ENCODE data around the gene NR2C1. TPM values are rescaled to one million over a fixed set of nuclear protein-coding genes. Genes with fewer than 3 reads are reported as not detected.

Gene NR2C1
- total and polyA plus RNA-seq, 8 donors: 8.5 to 54.5 (median 14.6) TPM

GRCh38 chr12:95074766-95075165, 1.3 kb upstream of the NR2C1 start:
- peaks cover 0 to 3% (median 0%) of the 10 kb centered on the region in 3 donors for H3K4me1 ChIP-seq
- no peaks in the 10 kb centered on the region for H3K36me3 ChIP-seq
- no peak for TF ChIP-seq CTCF (IDR thresholded peaks at IDR 0.05)
- no peak overlapping the region for H3K4me3 ChIP-seq
- no peak overlapping the region for H3K27ac ChIP-seq
- FAIRE-seq (no peak), ATAC-seq (no peak), DNase-seq (no peak)
- WGBS, 2 donors: 43 to 49% methylated on average over 5 of the region's 5 CpGs
- no peaks in the 10 kb centered on the region for H3K27me3 ChIP-seq
- intact Hi-C loops (cut with DNase I): no loop called here
- no peaks in the 10 kb centered on the region for H3K9me3 ChIP-seq

GRCh38 chr12:95073698-95074520, 491 bp upstream of the NR2C1 start:
- TF ChIP-seq CTCF (IDR thresholded peaks at IDR 0.05): peak; percentile 63 to 80 (median 68)
- intact Hi-C loops (cut with DNase I): no loop called here
- Histone ChIP-seq H3K4me1 (peaks cover 0 to 3% (median 0%) of the 10 kb centered on the region in 3 donors), H3K27ac (peak overlapping the region in 2 of 4 donors; percentile 61 to 86), H3K36me3 (no peaks in the 10 kb centered on the region), H3K9me3 (no peaks in the 10 kb centered on the region), H3K4me3 (peak overlapping the region; percentile 78 to 99 (median 96)), H3K27me3 (no peaks in the 10 kb centered on the region)
- no peak for FAIRE-seq
- 57 to 58% methylated on average over 23 of the region's 23 CpGs for WGBS, 2 donors
- peak in 1 of 6 donors; percentile 17 for DNase-seq
- ATAC-seq: no peak

- FAIRE-seq (no peak), DNase-seq (no peak), ATAC-seq (no peak)
- TF ChIP-seq CTCF (IDR thresholded peaks at IDR 0.05): no peak
- peaks cover 0 to 3% (median 0%) of the 10 kb centered on the region in 3 donors for H3K4me1 ChIP-seq
- H3K27ac ChIP-seq: no peak overlapping the region
- intact Hi-C loops (cut with DNase I): no loop called here
- no peaks in the 10 kb centered on the region for H3K36me3 ChIP-seq
- H3K9me3 ChIP-seq: no peaks in the 10 kb centered on the region
- 83 to 88% methylated on average over 1 of the region's 1 CpG for WGBS, 2 donors
- no peak overlapping the region for H3K4me3 ChIP-seq
- no peaks in the 10 kb centered on the region for H3K27me3 ChIP-seq
These were observed 3.0 kb downstream of the NR2C1 start for GRCh38 chr12:95070378-95070777.

GRCh38 chr12:95066091-95066855, 7.1 kb downstream of the NR2C1 start:
- H3K4me3 ChIP-seq: no peak overlapping the region
- no peaks in the 10 kb centered on the region for H3K9me3 ChIP-seq
- DNase-seq: no peak
- no peaks in the 10 kb centered on the region for H3K27me3 ChIP-seq
- no peaks in the 10 kb centered on the region for H3K4me1 ChIP-seq
- 80 to 84% methylated on average over 7 of the region's 7 CpGs for WGBS, 2 donors
- H3K36me3 ChIP-seq: peaks cover 0 to 12% (median 7%) of the 10 kb centered on the region in 3 donors
- no peak overlapping the region for H3K27ac ChIP-seq
- ATAC-seq: no peak
- FAIRE-seq: no peak
- no peak for TF ChIP-seq CTCF (IDR thresholded peaks at IDR 0.05)
- intact Hi-C loops (cut with DNase I): no loop called here

All from pancreas (tissue), 10 donors.